HCT116 (cell line): ENCODE measurements around the gene RIMBP2.

ENCODE experiments used
- EZH2 ChIP-seq: fragments of 200-600 bp; sonication (generic); IDR thresholded peaks from 2 replicates; pipeline ENCODE4 v1.6.1; 2017; ENCODE audit warnings: antibody characterized with exemption, mixed run types
- EZH2phosphoT487 ChIP-seq: fragments of 200-600 bp; IDR thresholded peaks from 2 replicates; pipeline ENCODE4 v1.6.1; 2018; ENCODE audit warnings: antibody characterized with exemption, borderline replicate concordance
- FOSL1 ChIP-seq: IDR thresholded peaks from 2 replicates; pipeline ENCODE4 v1.6.1; 2012; ENCODE audit warnings: low read depth
- POLR2A ChIP-seq: IDR thresholded peaks from 2 replicates; pipeline ENCODE4 v1.7.0; 2011; ENCODE audit warnings: borderline replicate concordance; ENCODE audit not compliant: insufficient read depth, insufficient read length; ENCODE audit errors: extremely low read depth
- POLR2AphosphoS5 ChIP-seq: IDR thresholded peaks from 2 replicates; pipeline ENCODE4 v1.6.1; 2011; ENCODE audit warnings: mild to moderate bottlenecking, low read depth, low read length, moderate library complexity
- SIN3A ChIP-seq: IDR thresholded peaks from 2 replicates; pipeline ENCODE4 v1.6.1; 2012; ENCODE audit warnings: low read depth
- YY1 ChIP-seq: IDR thresholded peaks from 2 replicates; pipeline ENCODE4 v1.6.1; 2011; ENCODE audit warnings: low read length, low read depth, moderate library complexity, mild to moderate bottlenecking; ENCODE audit not compliant: insufficient replicate concordance; ENCODE audit errors: extremely low read depth
- ZNF274 ChIP-seq: fragments of 200-500 bp; sonication (Bioruptor generic); IDR thresholded peaks from 2 replicates; pipeline ENCODE4 v1.6.1; 2014; ENCODE audit warnings: mild to moderate bottlenecking, low read depth, low read length, inconsistent platforms
- TF ChIP-seq, protein P1 (sequence below), 3 experiments: fragments of 200-600 bp in 1 of 3; sonication (generic) in 1 of 3; IDR thresholded peaks in 2 of 3; conservative IDR thresholded peaks in 1 of 3; 2 replicates each; pipeline ENCODE4 v1.5.1; 2012 to 2017; ENCODE audit warnings: low read depth in 2 of 3, low read length in 2 of 3, antibody characterized with exemption in 1 of 3, borderline replicate concordance in 1 of 3, control low read depth in 1 of 3, mild to moderate bottlenecking in 1 of 3, mixed read lengths in 1 of 3, mixed run types in 1 of 3, moderate library complexity in 1 of 3; ENCODE audit not compliant: insufficient read depth in 1 of 3
- TF ChIP-seq, protein P2 (sequence below): IDR thresholded peaks from 2 replicates; pipeline ENCODE4 v1.6.1; 2012
- TF ChIP-seq, protein P3 (sequence below): IDR thresholded peaks from 2 replicates; pipeline ENCODE4 v1.6.1; 2012; ENCODE audit warnings: low read depth
- TF ChIP-seq, protein P4 (sequence below): IDR thresholded peaks from 2 replicates; pipeline ENCODE4 v1.6.1; 2011; ENCODE audit warnings: mild to moderate bottlenecking, low read length, moderate library complexity; ENCODE audit not compliant: insufficient replicate concordance; ENCODE audit errors: extremely low read depth

DNA sequence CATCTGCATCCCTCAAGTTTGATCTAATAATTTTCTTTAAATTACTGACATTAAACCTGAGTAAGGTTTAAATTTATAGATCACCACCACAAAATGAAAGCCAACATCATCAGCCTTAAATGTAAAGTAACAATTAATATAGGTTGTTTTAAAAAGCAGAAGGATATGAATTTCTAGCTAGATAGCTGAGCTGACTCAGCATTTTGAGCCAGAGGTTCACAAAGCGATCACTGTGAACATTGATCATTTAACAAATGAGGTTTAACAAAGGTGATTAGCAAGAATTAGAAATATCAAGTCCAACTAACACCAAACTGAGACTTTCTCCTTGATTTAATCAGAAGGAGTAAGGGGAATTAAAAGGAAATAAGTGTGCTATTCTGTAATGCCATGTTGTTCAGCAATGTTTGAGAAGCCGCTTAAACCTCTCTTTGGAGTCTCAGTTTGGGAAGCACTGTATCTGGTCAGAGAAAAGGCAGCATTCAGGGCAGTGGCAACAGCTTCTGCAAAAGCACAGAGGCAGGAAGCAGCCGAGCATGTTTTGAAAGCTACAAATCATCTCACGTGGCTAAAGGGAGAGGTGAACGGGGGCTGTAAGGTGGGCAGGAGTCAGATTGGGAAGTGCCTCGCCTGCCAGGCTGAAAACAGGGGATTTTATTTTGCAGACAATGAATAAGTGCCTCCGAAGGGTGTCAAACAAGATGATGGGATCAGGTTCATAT lies 19.6 kb downstream of the RIMBP2 start:
- TF ChIP-seq EZH2 (no peak), POLR2A (no peak), POLR2AphosphoS5 (no peak), EZH2phosphoT487 (no peak), FOSL1 (no peak), YY1 (no peak), ZNF274 (no peak), SIN3A (no peak)
- TF ChIP-seq, protein P1, sequence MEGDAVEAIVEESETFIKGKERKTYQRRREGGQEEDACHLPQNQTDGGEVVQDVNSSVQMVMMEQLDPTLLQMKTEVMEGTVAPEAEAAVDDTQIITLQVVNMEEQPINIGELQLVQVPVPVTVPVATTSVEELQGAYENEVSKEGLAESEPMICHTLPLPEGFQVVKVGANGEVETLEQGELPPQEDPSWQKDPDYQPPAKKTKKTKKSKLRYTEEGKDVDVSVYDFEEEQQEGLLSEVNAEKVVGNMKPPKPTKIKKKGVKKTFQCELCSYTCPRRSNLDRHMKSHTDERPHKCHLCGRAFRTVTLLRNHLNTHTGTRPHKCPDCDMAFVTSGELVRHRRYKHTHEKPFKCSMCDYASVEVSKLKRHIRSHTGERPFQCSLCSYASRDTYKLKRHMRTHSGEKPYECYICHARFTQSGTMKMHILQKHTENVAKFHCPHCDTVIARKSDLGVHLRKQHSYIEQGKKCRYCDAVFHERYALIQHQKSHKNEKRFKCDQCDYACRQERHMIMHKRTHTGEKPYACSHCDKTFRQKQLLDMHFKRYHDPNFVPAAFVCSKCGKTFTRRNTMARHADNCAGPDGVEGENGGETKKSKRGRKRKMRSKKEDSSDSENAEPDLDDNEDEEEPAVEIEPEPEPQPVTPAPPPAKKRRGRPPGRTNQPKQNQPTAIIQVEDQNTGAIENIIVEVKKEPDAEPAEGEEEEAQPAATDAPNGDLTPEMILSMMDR (IDR thresholded peaks at IDR 0.05 in 2 of 3, conservative IDR thresholded peaks at IDR 0.05 in 1 of 3; ENCODE audit: borderline replicate concordance in 1 of 3, insufficient read depth in 1 of 3, low read depth in 2 of 3, low read length in 2 of 3), result no peak
- TF ChIP-seq, protein P2, sequence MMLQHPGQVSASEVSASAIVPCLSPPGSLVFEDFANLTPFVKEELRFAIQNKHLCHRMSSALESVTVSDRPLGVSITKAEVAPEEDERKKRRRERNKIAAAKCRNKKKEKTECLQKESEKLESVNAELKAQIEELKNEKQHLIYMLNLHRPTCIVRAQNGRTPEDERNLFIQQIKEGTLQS, result no peak
- TF ChIP-seq, protein P3, sequence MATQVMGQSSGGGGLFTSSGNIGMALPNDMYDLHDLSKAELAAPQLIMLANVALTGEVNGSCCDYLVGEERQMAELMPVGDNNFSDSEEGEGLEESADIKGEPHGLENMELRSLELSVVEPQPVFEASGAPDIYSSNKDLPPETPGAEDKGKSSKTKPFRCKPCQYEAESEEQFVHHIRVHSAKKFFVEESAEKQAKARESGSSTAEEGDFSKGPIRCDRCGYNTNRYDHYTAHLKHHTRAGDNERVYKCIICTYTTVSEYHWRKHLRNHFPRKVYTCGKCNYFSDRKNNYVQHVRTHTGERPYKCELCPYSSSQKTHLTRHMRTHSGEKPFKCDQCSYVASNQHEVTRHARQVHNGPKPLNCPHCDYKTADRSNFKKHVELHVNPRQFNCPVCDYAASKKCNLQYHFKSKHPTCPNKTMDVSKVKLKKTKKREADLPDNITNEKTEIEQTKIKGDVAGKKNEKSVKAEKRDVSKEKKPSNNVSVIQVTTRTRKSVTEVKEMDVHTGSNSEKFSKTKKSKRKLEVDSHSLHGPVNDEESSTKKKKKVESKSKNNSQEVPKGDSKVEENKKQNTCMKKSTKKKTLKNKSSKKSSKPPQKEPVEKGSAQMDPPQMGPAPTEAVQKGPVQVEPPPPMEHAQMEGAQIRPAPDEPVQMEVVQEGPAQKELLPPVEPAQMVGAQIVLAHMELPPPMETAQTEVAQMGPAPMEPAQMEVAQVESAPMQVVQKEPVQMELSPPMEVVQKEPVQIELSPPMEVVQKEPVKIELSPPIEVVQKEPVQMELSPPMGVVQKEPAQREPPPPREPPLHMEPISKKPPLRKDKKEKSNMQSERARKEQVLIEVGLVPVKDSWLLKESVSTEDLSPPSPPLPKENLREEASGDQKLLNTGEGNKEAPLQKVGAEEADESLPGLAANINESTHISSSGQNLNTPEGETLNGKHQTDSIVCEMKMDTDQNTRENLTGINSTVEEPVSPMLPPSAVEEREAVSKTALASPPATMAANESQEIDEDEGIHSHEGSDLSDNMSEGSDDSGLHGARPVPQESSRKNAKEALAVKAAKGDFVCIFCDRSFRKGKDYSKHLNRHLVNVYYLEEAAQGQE, result no peak
- TF ChIP-seq, protein P4, sequence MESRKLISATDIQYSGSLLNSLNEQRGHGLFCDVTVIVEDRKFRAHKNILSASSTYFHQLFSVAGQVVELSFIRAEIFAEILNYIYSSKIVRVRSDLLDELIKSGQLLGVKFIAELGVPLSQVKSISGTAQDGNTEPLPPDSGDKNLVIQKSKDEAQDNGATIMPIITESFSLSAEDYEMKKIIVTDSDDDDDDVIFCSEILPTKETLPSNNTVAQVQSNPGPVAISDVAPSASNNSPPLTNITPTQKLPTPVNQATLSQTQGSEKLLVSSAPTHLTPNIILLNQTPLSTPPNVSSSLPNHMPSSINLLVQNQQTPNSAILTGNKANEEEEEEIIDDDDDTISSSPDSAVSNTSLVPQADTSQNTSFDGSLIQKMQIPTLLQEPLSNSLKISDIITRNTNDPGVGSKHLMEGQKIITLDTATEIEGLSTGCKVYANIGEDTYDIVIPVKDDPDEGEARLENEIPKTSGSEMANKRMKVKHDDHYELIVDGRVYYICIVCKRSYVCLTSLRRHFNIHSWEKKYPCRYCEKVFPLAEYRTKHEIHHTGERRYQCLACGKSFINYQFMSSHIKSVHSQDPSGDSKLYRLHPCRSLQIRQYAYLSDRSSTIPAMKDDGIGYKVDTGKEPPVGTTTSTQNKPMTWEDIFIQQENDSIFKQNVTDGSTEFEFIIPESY, result no peak
